Epithelial cell of esophagus (primary cell): ENCODE data around the gene PSMD12.
"Not testable (repeated sequence)": the region's sequence is repeated elsewhere in the genome, so short reads cannot be mapped to it uniquely, and the experiment has no call there.

ENCODE experiments used
- DNase-seq: peaks from one replicate; pipeline ENCODE4 v3.0.0; 2010; ENCODE audit warnings: low read depth
- H3K4me3 ChIP-seq: 2 replicates; pipeline ENCODE4 v1.5.1; 2011; ENCODE audit warnings: mild to moderate bottlenecking, low read length, control low read depth
- TF ChIP-seq, protein P1 (sequence below): IDR thresholded peaks from 2 replicates; pipeline ENCODE4 v1.5.1; 2011; ENCODE audit warnings: low read depth, mild to moderate bottlenecking, low read length, control low read depth, inconsistent platforms; ENCODE audit not compliant: insufficient read depth; ENCODE audit errors: missing control alignments

PSMD12 gene

GRCh38 chr17:67324330-67324729 is 42.0 kb downstream of the PSMD12 start:
- DNase-seq, result no peak
- TF ChIP-seq, protein P1, sequence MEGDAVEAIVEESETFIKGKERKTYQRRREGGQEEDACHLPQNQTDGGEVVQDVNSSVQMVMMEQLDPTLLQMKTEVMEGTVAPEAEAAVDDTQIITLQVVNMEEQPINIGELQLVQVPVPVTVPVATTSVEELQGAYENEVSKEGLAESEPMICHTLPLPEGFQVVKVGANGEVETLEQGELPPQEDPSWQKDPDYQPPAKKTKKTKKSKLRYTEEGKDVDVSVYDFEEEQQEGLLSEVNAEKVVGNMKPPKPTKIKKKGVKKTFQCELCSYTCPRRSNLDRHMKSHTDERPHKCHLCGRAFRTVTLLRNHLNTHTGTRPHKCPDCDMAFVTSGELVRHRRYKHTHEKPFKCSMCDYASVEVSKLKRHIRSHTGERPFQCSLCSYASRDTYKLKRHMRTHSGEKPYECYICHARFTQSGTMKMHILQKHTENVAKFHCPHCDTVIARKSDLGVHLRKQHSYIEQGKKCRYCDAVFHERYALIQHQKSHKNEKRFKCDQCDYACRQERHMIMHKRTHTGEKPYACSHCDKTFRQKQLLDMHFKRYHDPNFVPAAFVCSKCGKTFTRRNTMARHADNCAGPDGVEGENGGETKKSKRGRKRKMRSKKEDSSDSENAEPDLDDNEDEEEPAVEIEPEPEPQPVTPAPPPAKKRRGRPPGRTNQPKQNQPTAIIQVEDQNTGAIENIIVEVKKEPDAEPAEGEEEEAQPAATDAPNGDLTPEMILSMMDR, result no peak
- H3K4me3 ChIP-seq, result no peak overlapping the region

DNA sequence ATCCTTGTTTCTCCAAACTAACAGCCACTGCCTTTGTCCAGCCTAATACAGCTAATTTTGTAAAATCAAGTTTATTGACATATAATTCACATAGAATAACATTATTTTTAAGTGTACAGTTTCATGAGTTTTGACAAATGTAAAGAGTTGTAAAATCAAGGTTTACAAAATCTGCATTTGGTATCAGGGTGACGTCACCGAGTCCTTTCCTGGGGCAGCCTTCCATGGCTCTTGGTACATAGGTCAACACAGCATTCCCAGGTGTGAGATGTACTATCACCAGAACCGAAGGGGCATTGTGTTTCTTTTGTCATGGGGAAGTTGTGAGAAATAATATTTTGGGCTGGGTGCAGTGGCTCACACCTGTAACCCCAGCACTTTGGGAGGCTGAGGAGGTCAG is 42.9 kb downstream of the PSMD12 start:
- TF ChIP-seq, protein P1, result no peak
- H3K4me3 ChIP-seq, result no peak overlapping the region
- DNase-seq, result no peak

DNA sequence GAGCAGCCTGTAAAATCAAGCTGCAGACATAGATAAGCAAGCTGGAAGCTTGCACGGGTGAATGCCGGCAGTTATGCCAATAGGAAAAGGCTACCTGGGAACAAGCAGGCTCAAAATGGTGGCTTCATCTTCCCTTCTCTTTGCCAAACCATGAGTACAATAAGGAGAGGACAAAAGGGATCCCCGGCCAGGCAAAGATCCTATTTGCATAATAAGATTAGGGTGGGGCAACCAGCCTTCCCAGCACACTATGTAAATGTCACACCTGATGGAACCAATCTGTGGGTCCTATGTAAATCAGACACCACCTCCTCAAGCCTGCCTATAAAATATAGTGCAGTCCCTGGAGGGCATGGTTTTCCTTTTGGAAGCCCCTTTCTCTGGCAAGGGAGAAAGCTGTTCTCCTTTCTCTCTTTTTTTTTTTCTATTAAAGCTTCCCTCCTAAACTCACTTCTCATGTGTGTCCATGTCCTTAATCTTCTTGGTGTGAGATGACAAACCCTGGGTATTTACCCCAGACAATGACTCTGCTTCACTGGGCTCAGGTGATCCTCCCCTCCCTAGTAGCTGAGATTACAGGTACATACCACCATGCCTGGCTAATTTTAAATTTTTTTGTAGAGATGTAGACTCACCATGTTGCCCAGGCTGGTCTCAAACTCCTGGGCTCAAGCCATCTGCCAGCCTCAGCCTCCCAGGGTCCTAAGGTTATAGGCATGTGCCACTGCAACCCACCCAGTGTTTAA is 44.2 kb downstream of the PSMD12 start:
- TF ChIP-seq, protein P1, result no peak
- DNase-seq, result peak; percentile 29
- no peak overlapping the region for H3K4me3 ChIP-seq

DNA sequence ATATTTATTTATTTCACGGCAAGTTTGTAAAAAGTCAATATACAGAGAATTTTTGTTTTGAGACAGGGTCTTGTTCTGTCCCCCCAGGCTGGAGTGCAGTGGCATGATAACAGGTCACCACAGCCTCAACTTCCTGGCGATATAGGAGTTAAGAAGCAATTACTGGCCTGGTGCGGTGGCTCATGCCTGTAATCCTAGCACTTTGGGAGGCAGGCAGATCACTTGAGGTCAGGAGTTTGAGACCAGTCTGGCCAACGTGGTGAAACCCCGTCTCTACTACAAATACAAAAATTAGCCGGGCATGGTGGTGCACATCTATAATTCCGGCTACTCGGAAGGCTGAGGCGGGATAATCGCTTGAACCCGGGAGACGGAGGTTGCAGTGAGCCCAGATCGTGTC is 44.9 kb downstream of the PSMD12 start:
- H3K4me3 ChIP-seq, DNase-seq: not testable (repeated sequence)

DNA sequence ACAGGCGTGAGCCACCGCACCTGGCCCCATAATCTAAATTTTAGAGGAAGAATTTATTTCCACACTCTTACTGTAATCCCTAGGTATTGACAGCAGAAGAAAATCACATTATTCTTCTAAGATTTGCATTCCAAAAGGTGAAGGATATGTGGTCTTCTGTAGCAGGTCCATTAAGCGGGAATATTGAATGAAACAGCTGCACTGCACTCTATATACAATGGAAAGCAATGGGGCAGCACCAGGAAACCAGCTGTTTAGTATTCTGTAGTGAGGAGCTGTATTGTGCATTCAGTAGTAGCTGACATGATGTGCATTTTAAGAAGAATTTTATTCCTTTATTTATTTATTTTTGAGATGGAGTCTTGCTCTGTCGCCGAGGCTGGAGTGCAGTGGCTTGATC is 49.6 kb downstream of the PSMD12 start:
- DNase-seq, result no peak
- TF ChIP-seq, protein P1, result no peak
- H3K4me3 ChIP-seq, result no peak overlapping the region

- no peak overlapping the region for H3K4me3 ChIP-seq
- TF ChIP-seq, protein P1, result no peak
- no peak for DNase-seq
Observed at GRCh38 chr17:67315865-67316264, 50.5 kb downstream of the PSMD12 start.

- no peak for DNase-seq
- no peak overlapping the region for H3K4me3 ChIP-seq
- TF ChIP-seq, protein P1, result no peak
Observed at GRCh38 chr17:67312265-67312664, 54.1 kb downstream of the PSMD12 start.

DNA sequence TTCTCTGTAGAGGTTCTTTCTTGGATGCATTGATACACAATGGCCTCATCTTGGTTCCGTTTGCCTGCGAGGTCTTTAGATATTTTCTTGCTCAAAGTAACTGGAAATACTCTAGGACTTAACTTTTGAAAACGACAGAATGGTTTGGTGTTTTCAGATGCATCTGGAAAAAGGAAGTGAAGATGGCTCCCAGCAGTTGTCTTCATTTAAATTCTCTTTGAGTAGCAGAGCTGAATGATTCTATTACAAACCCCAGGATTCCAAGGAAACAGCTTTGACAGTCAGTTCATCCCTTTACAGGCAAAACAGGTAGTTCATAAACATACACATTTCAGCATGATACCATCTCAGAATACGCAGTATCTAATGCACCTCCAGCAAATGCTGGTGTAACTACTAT is 54.8 kb downstream of the PSMD12 start:
- no peak for DNase-seq
- TF ChIP-seq, protein P1, result no peak
- H3K4me3 ChIP-seq, result no peak overlapping the region
